Measurements from ENCODE around the gene DYDC2. TPM values are rescaled to one million over a fixed set of nuclear protein-coding genes. Genes with fewer than 3 reads are reported as not detected.

The DYDC2 gene
- total and polyA plus RNA-seq, 4 donors = 0.14 to 2.0 (median 0.25) TPM

GRCh38 chr10:80380185-80380584, 23.6 kb downstream of the DYDC2 start:
- 95% methylated on average over 4 of the region's 4 CpGs for WGBS

GRCh38 chr10:80382989-80383388, 26.4 kb downstream of the DYDC2 start:
- 2% methylated on average over 4 of the region's 4 CpGs for WGBS
- no peak for DNase-seq (ENCODE audit: low spot score)

More at GRCh38 chr10:80380185-80380584, 23.6 kb downstream of the DYDC2 start:
- H3K9me3 ChIP-seq (ENCODE audit: control insufficient read depth in 4 of 4, low read length in 3 of 4) = no peaks in the 10 kb centered on the region
- TF ChIP-seq NR2F2 (IDR thresholded peaks at IDR 0.05) (no peak), SP1 (IDR thresholded peaks at IDR 0.05) (no peak), MAX (IDR thresholded peaks at IDR 0.05) (no peak), CTCF (IDR thresholded peaks at IDR 0.05; ENCODE audit: low read depth, low read length, missing input control) (no peak), EGR1 (IDR thresholded peaks at IDR 0.05; ENCODE audit: low read depth in 2 of 2) (no peak), RAD21 (IDR thresholded peaks at IDR 0.05) (no peak), RXRA (IDR thresholded peaks at IDR 0.05) (no peak)
- no peak overlapping the region for H3K4me3 ChIP-seq (ENCODE audit: low read depth in 1 of 3, low read length in 3 of 3)
- H3K9ac ChIP-seq (ENCODE audit: low read depth in 1 of 2, low read length in 2 of 2) = no peak overlapping the region
- H3K27me3 ChIP-seq (ENCODE audit: control insufficient read depth in 4 of 4, insufficient read depth in 4 of 4, low read length in 3 of 4) = no peaks in the 10 kb centered on the region
- no peaks in the 10 kb centered on the region for H3K36me3 ChIP-seq (ENCODE audit: control insufficient read depth in 4 of 4, insufficient read depth in 3 of 4, low read depth in 1 of 4, low read length in 3 of 4)
- H3K4me1 ChIP-seq (ENCODE audit: control insufficient read depth in 4 of 4, insufficient read depth in 4 of 4, low read length in 3 of 4) = peaks cover 0 to 5% (median 3%) of the 10 kb centered on the region in 4 donors
- no peak for DNase-seq (ENCODE audit: low spot score)
- no peak overlapping the region for H3K27ac ChIP-seq (ENCODE audit: low read depth in 1 of 2, low read length in 2 of 2)

More at GRCh38 chr10:80382989-80383388, 26.4 kb downstream of the DYDC2 start:
- peak; percentile 75 for TF ChIP-seq CTCF (IDR thresholded peaks at IDR 0.05; ENCODE audit: low read depth, low read length, missing input control)
- TF ChIP-seq ATF3 (IDR thresholded peaks at IDR 0.05) = no peak
- TF ChIP-seq FOXA1 (IDR thresholded peaks at IDR 0.05) = no peak
- TF ChIP-seq TAF1 (conservative IDR thresholded peaks at IDR 0.05) = no peak
- no peak for TF ChIP-seq HNF4G (IDR thresholded peaks at IDR 0.05)
- no peak for TF ChIP-seq ZBTB33 (IDR thresholded peaks at IDR 0.05)
- TF ChIP-seq RAD21 (IDR thresholded peaks at IDR 0.05) = peak; percentile 89 to 91
- no peak for TF ChIP-seq MAX (IDR thresholded peaks at IDR 0.05)
- no peak for TF ChIP-seq FOXA2 (IDR thresholded peaks at IDR 0.05)
- no peak for TF ChIP-seq GABPA (IDR thresholded peaks at IDR 0.05 in 1 of 2, conservative IDR thresholded peaks at IDR 0.05 in 1 of 2)
- no peak for TF ChIP-seq EGR1 (IDR thresholded peaks at IDR 0.05; ENCODE audit: low read depth in 2 of 2)
- TF ChIP-seq JUND (IDR thresholded peaks at IDR 0.05) = no peak
- no peak for TF ChIP-seq NR2F2 (IDR thresholded peaks at IDR 0.05)
- no peak for TF ChIP-seq YY1 (IDR thresholded peaks at IDR 0.05)
- TF ChIP-seq RXRA (IDR thresholded peaks at IDR 0.05) = no peak
- Histone ChIP-seq H3K9ac (ENCODE audit: low read depth in 1 of 2, low read length in 2 of 2) (peak overlapping the region in 1 of 2 donors; percentile 13), H3K4me3 (ENCODE audit: low read depth in 1 of 3, low read length in 3 of 3) (no peak overlapping the region), H3K27me3 (ENCODE audit: control insufficient read depth in 4 of 4, insufficient read depth in 4 of 4, low read length in 3 of 4) (no peaks in the 10 kb centered on the region), H3K36me3 (ENCODE audit: control insufficient read depth in 4 of 4, insufficient read depth in 3 of 4, low read depth in 1 of 4, low read length in 3 of 4) (no peaks in the 10 kb centered on the region), H3K4me1 (ENCODE audit: control insufficient read depth in 4 of 4, insufficient read depth in 4 of 4, low read length in 3 of 4) (peaks cover 0 to 5% (median 3%) of the 10 kb centered on the region in 4 donors), H3K27ac (ENCODE audit: low read depth in 1 of 2, low read length in 2 of 2) (no peak overlapping the region), H3K9me3 (ENCODE audit: control insufficient read depth in 4 of 4, low read length in 3 of 4) (no peaks in the 10 kb centered on the region)
